NCI-H146 (cell line): ENCODE results near the gene SUCLG2.

Source experiments
- DNase-seq: peaks from one replicate; lab custom pipeline; 2025; lab: John Stamatoyannopoulos, UW

SUCLG2 gene

GRCh38 chr3:67648701-67649100, 5.7 kb downstream of the SUCLG2 start:
- no peak for DNase-seq

GRCh38 chr3:67648229-67648628, 6.2 kb downstream of the SUCLG2 start:
- DNase-seq, result no peak

DNA sequence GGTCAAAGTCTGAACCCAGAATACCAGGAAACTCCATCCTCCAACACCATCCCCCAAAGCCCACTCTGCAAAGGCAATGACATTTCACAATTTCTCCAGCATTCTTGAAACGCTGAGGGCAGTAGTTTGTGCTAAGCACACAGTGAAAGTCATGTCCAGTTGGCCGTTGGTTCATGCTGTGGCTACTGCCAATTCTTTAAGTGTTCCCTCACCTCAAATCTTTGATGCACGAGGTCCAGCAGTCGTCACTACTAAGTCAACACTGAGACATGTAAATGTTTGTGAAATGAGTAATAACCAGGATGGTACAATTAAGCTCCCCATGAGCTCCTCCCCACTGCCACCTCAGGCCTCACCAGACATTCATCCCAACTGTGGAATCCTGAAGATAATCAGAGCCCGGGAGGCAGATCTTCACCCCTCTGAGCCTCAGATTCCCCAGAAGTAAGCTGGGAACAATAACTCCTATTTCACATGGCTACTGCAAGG, 7.0 kb downstream of the SUCLG2 start:
- DNase-seq, result no peak

- no peak for DNase-seq
These were observed 7.7 kb downstream of the SUCLG2 start for GRCh38 chr3:67646586-67647234.

DNA sequence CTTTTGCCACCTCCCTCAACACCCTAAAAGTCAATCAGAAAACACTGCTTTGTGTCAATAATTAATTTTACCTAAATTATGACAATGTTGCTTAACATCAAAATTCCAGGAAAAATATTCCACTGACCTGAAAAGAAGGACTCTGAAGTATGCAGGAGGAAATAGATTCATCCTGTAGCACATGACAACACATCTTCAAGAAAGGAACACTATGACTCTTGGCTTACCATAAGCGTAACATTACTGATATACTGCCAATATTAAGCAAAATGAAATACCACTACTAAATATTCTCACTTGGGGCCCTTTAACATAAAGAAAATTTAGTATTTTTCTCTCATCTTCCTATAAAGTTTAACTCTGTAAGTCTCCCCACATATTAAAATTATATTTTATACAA, 9.6 kb downstream of the SUCLG2 start:
- no peak for DNase-seq

GRCh38 chr3:67642734-67643133, 11.7 kb downstream of the SUCLG2 start:
- no peak for DNase-seq

DNA sequence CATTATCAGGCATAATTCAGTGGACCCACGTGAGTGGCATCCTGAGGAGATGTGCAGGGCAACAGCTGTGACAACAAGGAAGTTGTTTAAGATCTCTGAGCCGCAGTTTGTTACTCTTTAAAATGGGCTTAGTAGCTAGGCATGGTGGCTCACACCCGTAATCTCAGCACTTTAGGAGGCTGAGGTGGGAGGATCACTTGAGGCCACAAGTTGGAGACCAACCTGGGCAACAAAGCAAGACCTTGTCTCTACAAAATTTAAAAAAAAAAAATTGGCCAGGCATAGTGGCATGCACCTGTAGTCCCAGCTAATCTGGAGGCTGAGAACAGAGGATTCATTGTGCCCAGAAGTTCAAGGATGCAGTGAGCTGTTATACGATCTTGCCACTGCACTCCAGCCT, 12.2 kb downstream of the SUCLG2 start:
- no peak for DNase-seq

DNA sequence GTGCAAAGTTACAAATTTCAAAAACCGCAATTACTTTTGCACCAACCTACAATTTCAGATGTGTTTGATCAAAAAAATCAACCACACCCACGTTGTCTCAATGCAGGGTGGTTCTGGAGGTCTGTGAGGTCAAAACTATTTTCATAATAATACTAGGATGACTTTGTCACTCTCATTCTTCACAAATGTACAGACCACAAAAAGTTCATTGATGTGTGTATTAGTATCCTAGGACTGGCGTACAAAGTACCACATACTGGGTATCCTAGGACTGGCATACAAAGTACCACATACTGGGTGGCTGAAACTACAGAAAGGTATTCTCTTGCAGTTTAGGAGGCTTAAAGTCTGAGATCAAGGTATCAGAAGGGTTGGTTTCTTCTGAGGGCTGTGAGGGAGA, 13.0 kb downstream of the SUCLG2 start:
- DNase-seq, result no peak

- DNase-seq, result no peak
These were observed 14.3 kb downstream of the SUCLG2 start for GRCh38 chr3:67640023-67640660.

DNA sequence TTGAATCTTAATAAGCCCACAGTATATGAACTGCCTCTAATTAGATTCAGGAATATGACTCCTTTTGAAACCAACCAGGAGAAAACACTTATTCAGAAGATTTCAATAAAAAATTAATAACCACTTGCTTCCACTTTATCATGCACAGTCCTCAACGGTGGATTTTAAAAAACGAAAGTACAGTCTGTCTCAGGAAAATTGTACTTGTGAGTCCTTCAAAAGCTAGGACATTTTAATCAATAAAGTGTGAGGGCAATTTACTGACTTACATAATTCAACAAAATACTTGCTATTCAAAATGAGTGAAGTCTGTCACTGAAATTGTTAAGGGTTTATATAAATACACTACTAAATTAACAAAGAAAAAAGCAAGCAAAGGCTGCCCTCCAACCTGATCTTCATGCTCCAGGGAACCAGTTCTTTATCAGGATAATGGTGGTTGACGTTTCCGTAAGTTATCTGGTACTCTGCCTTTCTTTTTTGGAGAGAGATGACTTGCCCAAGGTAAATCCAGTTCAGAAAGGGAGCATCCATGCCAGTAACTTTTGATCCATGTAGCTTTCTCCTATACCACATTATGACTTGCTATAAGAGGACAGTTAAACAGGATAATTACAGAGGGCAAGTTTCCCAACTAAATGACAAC, 17.0 kb downstream of the SUCLG2 start:
- no peak for DNase-seq

DNA sequence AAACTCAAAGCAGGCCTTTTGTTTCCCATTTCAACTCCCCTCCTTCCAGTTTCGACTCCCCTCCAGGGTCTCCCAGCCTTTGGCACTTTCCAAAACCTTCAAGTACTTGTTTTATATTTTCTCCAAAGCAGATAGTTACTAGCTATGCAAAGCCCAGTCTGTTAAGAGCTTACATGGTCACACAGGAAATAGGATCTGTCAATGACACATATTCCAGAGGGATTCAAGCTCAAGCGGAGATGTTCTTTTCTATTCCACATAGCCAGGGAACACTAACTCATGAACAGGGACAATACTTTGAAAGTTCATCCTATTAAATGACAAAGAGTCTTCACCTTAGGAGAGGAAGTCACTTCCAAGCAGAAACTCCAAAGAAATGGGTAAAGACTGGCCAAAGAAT, 18.6 kb downstream of the SUCLG2 start:
- no peak for DNase-seq

GRCh38 chr3:67635257-67635656, 19.2 kb downstream of the SUCLG2 start:
- DNase-seq, result no peak

DNA sequence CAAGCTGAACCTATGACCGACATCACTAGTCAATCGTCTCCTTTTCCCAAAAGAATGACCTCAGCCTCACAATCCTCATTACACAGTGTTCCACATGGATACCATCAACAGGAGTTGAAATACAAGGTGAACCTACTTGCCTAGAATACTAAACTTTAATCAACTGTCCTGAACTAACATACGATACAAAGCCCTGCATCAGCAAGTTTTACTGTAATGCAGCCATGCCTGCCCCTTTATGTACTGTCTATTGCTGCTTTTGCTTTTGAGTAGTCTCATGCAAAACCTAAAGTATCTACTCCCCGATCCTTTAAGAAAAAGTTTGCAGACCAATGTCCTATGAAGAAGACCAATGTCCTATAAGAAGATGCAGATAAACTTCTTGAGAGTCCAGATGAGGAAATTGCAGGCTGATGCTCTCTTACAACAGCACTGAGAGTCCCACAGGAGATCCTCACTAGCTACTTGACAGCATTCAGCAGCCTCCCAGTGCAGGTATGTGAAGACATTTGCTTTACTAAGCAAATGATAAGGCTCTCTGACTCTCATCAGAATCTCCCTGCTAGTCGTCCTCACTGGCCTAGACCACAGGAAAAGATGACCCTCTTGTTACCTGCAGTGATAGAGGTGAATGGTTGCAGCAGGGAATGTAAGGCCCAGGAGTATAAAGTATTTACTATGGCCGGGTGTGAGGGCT, 23.6 kb downstream of the SUCLG2 start:
- no peak for DNase-seq

DNA sequence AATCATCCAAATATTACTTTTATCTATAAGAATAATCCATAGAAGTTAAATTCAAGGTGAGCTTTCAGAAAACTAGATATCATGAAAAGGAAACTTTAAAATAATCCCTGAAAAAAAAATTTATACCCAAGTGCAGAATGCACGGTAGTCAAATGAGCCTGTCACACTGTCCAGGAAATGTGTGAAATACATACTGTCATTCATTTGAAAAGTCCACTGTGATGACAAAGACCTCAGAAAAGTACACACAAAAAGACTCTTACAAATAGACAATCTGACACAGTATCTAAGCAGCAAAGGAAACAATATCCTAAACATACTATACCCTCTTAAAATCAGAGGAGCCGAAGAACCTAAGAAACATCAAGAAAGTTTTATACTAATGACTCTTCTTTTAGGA, 29.7 kb downstream of the SUCLG2 start:
- DNase-seq, result no peak

GRCh38 chr3:67624078-67624477, 30.3 kb downstream of the SUCLG2 start:
- DNase-seq, result no peak

- DNase-seq, result no peak
These were observed 31.8 kb downstream of the SUCLG2 start for GRCh38 chr3:67622652-67623051.

GRCh38 chr3:67620869-67621268, 33.5 kb downstream of the SUCLG2 start:
- DNase-seq, result no peak

- no peak for DNase-seq
These were observed 34.4 kb downstream of the SUCLG2 start for GRCh38 chr3:67619991-67620390.

DNA sequence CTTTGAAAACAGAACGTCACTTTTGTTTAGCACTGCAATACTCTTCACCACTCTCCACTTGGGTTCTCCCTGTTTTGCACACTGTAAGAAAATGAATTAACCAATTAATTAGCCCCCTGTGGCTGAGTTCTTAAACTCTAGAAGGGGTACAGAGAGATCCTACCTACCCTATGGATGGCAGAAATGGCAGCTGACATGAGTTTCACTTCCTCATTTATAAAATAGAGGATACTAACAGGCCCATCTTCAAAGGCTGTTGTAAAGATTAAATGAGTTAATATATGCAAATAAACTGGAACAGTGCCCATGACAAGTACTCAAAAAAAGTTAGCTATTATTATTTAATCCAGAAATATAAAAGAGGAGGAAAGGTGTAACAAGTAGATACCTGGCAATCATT, 36.9 kb downstream of the SUCLG2 start:
- DNase-seq, result no peak

DNA sequence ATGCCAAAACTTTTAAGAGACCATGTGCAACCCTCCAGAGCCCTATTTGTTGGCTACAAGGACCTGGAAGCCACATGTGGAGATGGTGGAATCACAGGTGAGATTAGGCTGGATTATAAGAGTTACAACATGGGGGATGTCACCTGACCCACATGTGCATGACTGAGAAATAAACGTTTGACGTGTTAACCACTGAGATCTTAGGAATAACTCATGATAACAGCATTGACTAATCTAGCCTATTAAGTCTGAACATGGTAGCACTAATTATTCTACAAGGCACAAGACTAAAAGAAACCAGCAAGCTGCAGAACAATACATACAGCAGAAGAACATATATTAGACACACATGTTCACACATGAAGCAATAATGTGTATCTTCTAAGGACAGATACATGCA, 38.4 kb downstream of the SUCLG2 start:
- no peak for DNase-seq

DNA sequence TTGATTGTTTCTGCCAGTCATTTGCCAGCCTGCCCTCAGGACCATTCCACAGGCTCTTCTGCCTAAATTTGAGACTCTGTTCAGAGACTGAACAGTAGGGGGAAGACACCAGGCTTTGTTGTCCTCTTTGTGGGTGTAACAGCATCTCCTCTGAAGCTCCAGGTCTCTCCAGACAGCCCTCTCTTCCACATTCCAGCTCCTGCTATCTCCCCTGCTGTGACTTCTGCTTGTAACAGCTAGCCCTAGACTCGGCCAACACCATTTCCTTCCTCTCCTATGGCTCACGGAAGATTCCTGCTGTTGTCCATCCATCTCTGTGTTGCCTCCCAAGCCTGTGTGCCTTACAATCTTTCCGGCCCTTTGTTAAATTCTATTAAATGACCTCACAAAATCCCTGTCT, 40.2 kb downstream of the SUCLG2 start:
- DNase-seq, result no peak

DNA sequence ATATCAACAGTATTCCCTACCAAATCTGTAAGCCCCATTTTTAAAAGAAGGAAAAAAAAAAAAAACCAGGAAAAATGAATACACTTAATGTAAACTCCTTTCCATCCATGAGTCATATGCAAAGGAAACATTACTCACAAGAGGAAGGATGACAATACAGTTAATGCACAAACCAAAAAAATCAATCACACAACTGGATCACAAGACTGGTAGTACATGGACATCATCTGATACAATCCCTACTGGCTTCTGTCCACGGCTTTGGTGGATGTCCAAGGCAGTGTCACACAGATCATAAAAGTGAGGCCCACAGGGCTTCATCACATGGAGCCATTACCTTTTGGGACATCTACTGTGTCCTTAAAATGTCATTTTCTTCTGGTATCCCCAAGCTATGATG, 44.0 kb downstream of the SUCLG2 start:
- DNase-seq, result no peak

- no peak for DNase-seq
These were observed 44.7 kb downstream of the SUCLG2 start for GRCh38 chr3:67609709-67610108.
